HepG2 (cell line): ENCODE measurements around the gene NACC2. TPM values are rescaled to one million over a fixed set of nuclear protein-coding genes. Genes with fewer than 3 reads are reported as not detected.

Experiments
- ATF5 ChIP-seq: sonication (generic); formaldehyde crosslinking; IDR thresholded peaks from 2 replicates; pipeline ENCODE4 v1.4.0; 2020; ENCODE audit warnings: mild to moderate bottlenecking, low read depth, missing genetic modification reagents
- ATF6 ChIP-seq: sonication (generic); formaldehyde crosslinking; conservative IDR thresholded peaks from 2 replicates; pipeline ENCODE4 v1.4.0; 2020; ENCODE audit warnings: missing genetic modification reagents
- CCDC6 ChIP-seq: sonication (generic); formaldehyde crosslinking; IDR thresholded peaks from 2 replicates; pipeline ENCODE4 v1.8.1; 2022; ENCODE audit warnings: mild to moderate bottlenecking, missing genetic modification reagents, moderate library complexity
- DMTF1 ChIP-seq: sonication (generic); formaldehyde crosslinking; IDR thresholded peaks from 2 replicates; pipeline ENCODE4 v1.4.0; 2020; ENCODE audit warnings: mild to moderate bottlenecking, missing genetic modification reagents
- HMG20A ChIP-seq: IDR thresholded peaks from 2 replicates; pipeline ENCODE4 v1.6.1; 2016; ENCODE audit warnings: borderline replicate concordance
- MBD4 ChIP-seq: IDR thresholded peaks from 2 replicates; pipeline ENCODE4 v1.6.1; 2012; ENCODE audit warnings: low read length, inconsistent platforms, borderline replicate concordance
- NCOA1 ChIP-seq: sonication (generic); formaldehyde crosslinking; IDR thresholded peaks from 2 replicates; pipeline ENCODE4 v1.9.0; 2021; ENCODE audit warnings: missing genetic modification reagents
- NFYC ChIP-seq: IDR thresholded peaks from 2 replicates; pipeline ENCODE4 v1.6.1; 2016; ENCODE audit warnings: missing genetic modification reagents, missing compliant biosample characterization
- TAF15 ChIP-seq: fragments of 200-400 bp; formaldehyde crosslinking; IDR thresholded peaks from one replicate; pipeline ENCODE4 v1.6.1; 2018; ENCODE audit warnings: mild to moderate bottlenecking, low read depth, low read length; ENCODE audit not compliant: poor library complexity, severe bottlenecking
- U2AF1 ChIP-seq: fragments of 200-400 bp; formaldehyde crosslinking; optimal IDR thresholded peaks from 2 replicates; pipeline ENCODE3; 2017; ENCODE audit warnings: mild to moderate bottlenecking, low read depth, low read length
- ZBED4 ChIP-seq: sonication (generic); formaldehyde crosslinking; IDR thresholded peaks from 2 replicates; pipeline ENCODE4 v1.4.0; 2020; ENCODE audit warnings: missing genetic modification reagents, borderline replicate concordance
- ZNF577 ChIP-seq: sonication (generic); formaldehyde crosslinking; IDR thresholded peaks from 2 replicates; pipeline ENCODE4 v1.4.0; 2020; ENCODE audit warnings: mild to moderate bottlenecking, low read depth, missing genetic modification reagents, borderline replicate concordance
- ZNF598 ChIP-seq: sonication (generic); formaldehyde crosslinking; IDR thresholded peaks from 2 replicates; pipeline ENCODE4 v1.5.1; 2020; ENCODE audit warnings: mild to moderate bottlenecking, missing genetic modification reagents, borderline replicate concordance
- ZNF740 ChIP-seq: sonication (generic); formaldehyde crosslinking; IDR thresholded peaks from 2 replicates; pipeline ENCODE4 v1.4.0; 2020; ENCODE audit warnings: missing genetic modification reagents
- ZNF770 ChIP-seq: sonication (generic); formaldehyde crosslinking; IDR thresholded peaks from 2 replicates; pipeline ENCODE4 v1.5.0; 2020; ENCODE audit warnings: mild to moderate bottlenecking, missing genetic modification reagents
- ZNF788 ChIP-seq: sonication (generic); formaldehyde crosslinking; IDR thresholded peaks from 2 replicates; pipeline ENCODE4 v1.5.0; 2020; ENCODE audit warnings: mild to moderate bottlenecking, missing genetic modification reagents, borderline replicate concordance
- ZNF790 ChIP-seq: sonication (generic); formaldehyde crosslinking; IDR thresholded peaks from 2 replicates; pipeline ENCODE4 v1.8.0; 2022; ENCODE audit warnings: missing genetic modification reagents, mild to moderate bottlenecking, borderline replicate concordance
- polyA plus RNA-seq, 8 experiments: library from polyadenylated mRNA; depleted of rRNA in 3 of 8; stranded (reverse) in 7 of 8; unstranded in 1 of 8; fragments of >200 nt; fragmentation: Illumina TruSeq in 4 of 8; extraction: Trizol in 4 of 8; gene quantifications; 2 replicates each; pipeline versions ENCODE4 v1.2.1 to v1.2.3, GENCODE V29; 2011 to 2016; ENCODE audit warnings: low read depth in 4 of 8, missing spikeins in 1 of 8, mixed read lengths in 1 of 8; ENCODE audit not compliant: insufficient read depth in 1 of 8
- total RNA-seq, 5 experiments: library from RNA; depleted of rRNA; stranded (reverse); fragments of >200 nt; fragmentation: Illumina TruSeq; extraction: Trizol; gene quantifications; 2 replicates each; pipeline ENCODE4 v1.2.3, GENCODE V29; 2016; ENCODE audit warnings: low read depth in 1 of 5

The NACC2 gene
- total and polyA plus RNA-seq, 2 of the 13 experiments (the other 11 are each of a cell fraction or from before 2014, with no cell fraction given), result 5.9 to 12.3 TPM

- TF ChIP-seq ZNF790 (no peak), CCDC6 (CRISPR knock-in tag) (no peak), ZNF577 (CRISPR knock-in tag) (no peak), ZBED4 (CRISPR knock-in tag) (peak; percentile 58; the same call in 1 of the 2 replicates), ZNF770 (no peak), U2AF1 (no peak), NFYC (CRISPR knock-in tag) (no peak), ATF6 (no peak), MBD4 (no peak), ATF5 (CRISPR knock-in tag) (no peak), NCOA1 (no peak), TAF15 (no peak), ZNF598 (CRISPR knock-in tag) (no peak), ZNF740 (CRISPR knock-in tag) (no peak), DMTF1 (CRISPR knock-in tag) (no peak), ZNF788 (peak; percentile 52; the same call in 1 of the 2 replicates), HMG20A (CRISPR knock-in tag) (no peak; the same call in 1 of the 2 replicates)
Observed at GRCh38 chr9:136007934-136008692, 87.0 kb downstream of the NACC2 start (continued).
